ENCODE data around the gene MGAT1. TPM values are rescaled to one million over a fixed set of nuclear protein-coding genes. Genes with fewer than 3 reads are reported as not detected.

Gene MGAT1
- total RNA-seq, 4 donors from 2014 or later = 102 to 155 (median 144) TPM

- peaks cover 0 to 33% (median 0%) of the 10 kb centered on the region in 3 donors for H3K36me3 ChIP-seq
- no peaks in the 10 kb centered on the region for H3K9me3 ChIP-seq
- peaks cover 3 to 20% (median 8%) of the 10 kb centered on the region in 4 donors for H3K4me1 ChIP-seq
- TF ChIP-seq CTCF (IDR thresholded peaks at IDR 0.05) (no peak), POLR2A (IDR thresholded peaks at IDR 0.05) (no peak)
- H3K27ac ChIP-seq = peak overlapping the region in 3 of 4 donors; percentile 92 to 99 (median 98)
- H3K4me3 ChIP-seq = peak overlapping the region in 2 of 4 donors; percentile 81 to 86
- H3K27me3 ChIP-seq = no peaks in the 10 kb centered on the region
- peak in 2 of 3 donors; percentile 71 to 74 for DNase-seq
Observed at GRCh38 chr5:180832638-180833068, 30.0 kb upstream of the MGAT1 start.

- peaks cover 3 to 23% (median 8%) of the 10 kb centered on the region in 4 donors for H3K4me1 ChIP-seq
Observed at GRCh38 chr5:180831139-180832093, 28.8 kb upstream of the MGAT1 start.

GRCh38 chr5:180830253-180831138 is 27.9 kb upstream of the MGAT1 start:
- Histone ChIP-seq H3K27ac (peak overlapping the region; percentile 92 to 99 (median 98)), H3K9me3 (no peaks in the 10 kb centered on the region), H3K4me3 (peak overlapping the region; percentile 67 to 92 (median 84)), H3K4me1 (peaks cover 7 to 33% (median 9%) of the 10 kb centered on the region in 4 donors), H3K27me3 (no peaks in the 10 kb centered on the region), H3K36me3 (peaks cover 0 to 17% (median 0%) of the 10 kb centered on the region in 3 donors)
- TF ChIP-seq POLR2A (IDR thresholded peaks at IDR 0.05) = peak; percentile 38 to 66
- TF ChIP-seq CTCF (IDR thresholded peaks at IDR 0.05) = no peak
- peak; percentile 77 to 91 (median 81) for DNase-seq

More at GRCh38 chr5:180831139-180832093, 28.8 kb upstream of the MGAT1 start:
- TF ChIP-seq CTCF (IDR thresholded peaks at IDR 0.05) (peak in 3 of 6 experiments; percentile 36 to 43 (median 37)), POLR2A (IDR thresholded peaks at IDR 0.05) (peak; percentile 65 to 77)
- peak overlapping the region; percentile 67 to 92 (median 84) for H3K4me3 ChIP-seq
- peaks cover 0 to 24% (median 0%) of the 10 kb centered on the region in 3 donors for H3K36me3 ChIP-seq
- no peaks in the 10 kb centered on the region for H3K27me3 ChIP-seq
- no peaks in the 10 kb centered on the region for H3K9me3 ChIP-seq
- peak; percentile 80 to 95 (median 93) for DNase-seq
- H3K27ac ChIP-seq = peak overlapping the region; percentile 92 to 99 (median 98)

GRCh38 chr5:180829726-180830125 is 27.1 kb upstream of the MGAT1 start:
- no peaks in the 10 kb centered on the region for H3K9me3 ChIP-seq
- H3K27me3 ChIP-seq = no peaks in the 10 kb centered on the region
- peak overlapping the region; percentile 92 to 99 (median 98) for H3K27ac ChIP-seq
- H3K36me3 ChIP-seq = peaks cover 0 to 11% (median 0%) of the 10 kb centered on the region in 3 donors
- H3K4me1 ChIP-seq = peaks cover 7 to 38% (median 9%) of the 10 kb centered on the region in 4 donors
- H3K4me3 ChIP-seq = peak overlapping the region in 2 of 4 donors; percentile 81 to 92
- TF ChIP-seq POLR2A (IDR thresholded peaks at IDR 0.05) (no peak), CTCF (IDR thresholded peaks at IDR 0.05) (no peak)
- DNase-seq = no peak

Measured in Peyer's patch (tissue), 4 donors.